Memory B cell (primary cell): ENCODE data around the gene PLPPR2.
"Not testable (repeated sequence)": the region's sequence is repeated elsewhere in the genome, so short reads cannot be mapped to it uniquely, and the experiment has no call there.

Source experiments
- ATAC-seq: fragments of 150-1000 bp; cut with Tn5 transposase; 2 replicates; pipeline ENCODE4 v1.10.0; 2021; ENCODE audit warnings: low read depth, mild to moderate bottlenecking, moderate library complexity
- DNase-seq, 2 donors: peaks; one replicate each; pipeline ENCODE4 v3.0.0; 2022; ENCODE audit warnings: low spot score in 2 of 2
- H3K27ac Mint-ChIP-seq: one replicate; pipeline ENCODE4 v1.8.0; 2022; ENCODE audit warnings: mild to moderate bottlenecking, moderate library complexity, mixed read lengths
- H3K27me3 Mint-ChIP-seq: one replicate; pipeline ENCODE4 v1.8.0; 2022; ENCODE audit warnings: mixed read lengths
- H3K36me3 Mint-ChIP-seq: one replicate; pipeline ENCODE4 v1.8.0; 2022; ENCODE audit warnings: mild to moderate bottlenecking, mixed read lengths
- H3K4me1 Mint-ChIP-seq: one replicate; pipeline ENCODE4 v1.8.0; 2022; ENCODE audit warnings: mixed read lengths
- H3K4me3 Mint-ChIP-seq: one replicate; pipeline ENCODE4 v1.8.0; 2022; ENCODE audit warnings: mild to moderate bottlenecking, moderate library complexity, mixed read lengths
- H3K9me3 Mint-ChIP-seq: one replicate; pipeline ENCODE4 v1.8.0; 2022; ENCODE audit warnings: mixed read lengths

The PLPPR2 gene, protein sequence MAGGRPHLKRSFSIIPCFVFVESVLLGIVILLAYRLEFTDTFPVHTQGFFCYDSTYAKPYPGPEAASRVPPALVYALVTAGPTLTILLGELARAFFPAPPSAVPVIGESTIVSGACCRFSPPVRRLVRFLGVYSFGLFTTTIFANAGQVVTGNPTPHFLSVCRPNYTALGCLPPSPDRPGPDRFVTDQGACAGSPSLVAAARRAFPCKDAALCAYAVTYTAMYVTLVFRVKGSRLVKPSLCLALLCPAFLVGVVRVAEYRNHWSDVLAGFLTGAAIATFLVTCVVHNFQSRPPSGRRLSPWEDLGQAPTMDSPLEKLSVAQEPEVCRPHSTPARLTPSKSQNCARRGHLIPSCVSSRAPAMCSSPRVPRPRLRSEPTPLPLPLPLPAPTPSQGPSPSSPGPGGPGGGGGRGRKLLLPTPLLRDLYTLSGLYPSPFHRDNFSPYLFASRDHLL

DNA sequence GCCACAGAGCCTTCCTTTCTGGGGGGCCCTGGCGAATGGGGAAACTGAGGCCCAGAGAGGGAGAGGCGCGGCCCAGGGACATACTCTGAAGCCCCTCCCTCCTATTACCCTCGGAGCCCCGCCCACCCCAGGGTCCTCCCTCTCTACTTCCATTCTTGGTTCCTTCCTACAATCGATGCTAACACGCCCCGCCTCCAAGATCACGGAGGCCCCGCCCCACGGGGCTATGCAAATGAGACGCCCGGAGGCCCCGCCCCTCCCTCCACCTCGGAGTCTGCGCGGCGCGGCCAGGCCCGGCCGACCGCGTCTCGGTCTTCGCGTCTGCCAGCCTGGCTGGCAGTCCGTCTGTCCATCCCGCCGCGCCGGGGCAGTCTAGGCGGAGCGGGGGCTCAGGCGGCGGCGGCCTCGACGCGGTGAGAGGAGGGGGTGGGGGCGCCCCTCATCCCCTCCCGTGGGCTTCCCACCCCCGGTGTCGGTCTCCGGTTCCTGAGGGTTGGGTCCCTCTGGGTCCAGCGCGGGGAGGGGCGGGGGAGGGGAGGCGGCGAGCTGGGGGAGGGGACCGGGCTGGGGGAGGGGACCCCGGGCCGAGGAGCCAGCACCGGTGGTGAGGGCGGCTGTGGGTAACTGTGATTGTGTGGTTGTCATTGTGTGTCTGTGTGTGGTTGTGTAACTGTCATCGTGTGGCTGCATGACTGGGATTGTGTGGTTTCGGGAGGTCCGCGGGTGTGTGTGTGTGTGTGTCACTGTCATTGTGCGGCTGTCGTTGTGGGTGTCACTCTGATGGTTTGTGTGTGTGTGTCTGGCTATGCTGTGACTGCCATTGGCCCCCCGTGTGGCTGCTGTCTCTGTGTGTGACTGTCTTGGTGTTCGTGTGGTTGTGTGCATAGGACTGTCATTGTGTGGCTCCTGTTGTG, at the start of gene PLPPR2:
TSS of gene PLPPR2 (plus strand) at position 273 of the 914 bp plus-strand sequence. CDS start 2,242 bp downstream, outside the sequence.
- no peak within 1 kb of the TSS for H3K27ac Mint-ChIP-seq
- peak; percentile 71 to 75 for DNase-seq
- H3K4me1 Mint-ChIP-seq: peaks cover 11% of the 10 kb centered on the region
- H3K36me3 Mint-ChIP-seq: peaks cover 5% of the 10 kb centered on the region
- no peaks in the 10 kb centered on the region for H3K9me3 Mint-ChIP-seq
- H3K27me3 Mint-ChIP-seq: peaks cover 17% of the 10 kb centered on the region
- ATAC-seq: peak; percentile 94
- peak within 1 kb of the TSS; percentile 71 for H3K4me3 Mint-ChIP-seq

DNA sequence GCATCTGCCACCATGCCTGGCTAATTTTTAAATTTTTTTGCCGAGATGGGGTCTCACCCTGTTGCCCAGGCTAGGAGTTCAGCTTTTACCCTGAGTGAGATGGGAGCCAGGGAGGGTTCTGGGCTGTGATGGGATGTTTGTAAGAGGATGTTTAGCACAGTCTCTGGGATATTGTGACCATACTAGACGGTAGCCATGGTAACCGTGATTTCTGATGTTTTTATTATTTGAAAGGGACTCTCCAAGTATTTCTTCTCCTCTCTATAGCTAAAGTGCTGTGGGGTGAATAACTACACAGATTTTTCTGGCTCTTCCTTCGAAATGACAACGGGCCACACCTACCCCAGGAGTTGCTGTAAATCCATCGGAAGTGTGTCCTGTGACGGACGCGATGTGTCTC, 48.9 kb upstream of the PLPPR2 start:
- H3K9me3 Mint-ChIP-seq: peaks cover 1% of the 10 kb centered on the region
- peak; percentile 21 for ATAC-seq
- H3K27me3 Mint-ChIP-seq: peaks cover 14% of the 10 kb centered on the region
- DNase-seq: no peak
- no peaks in the 10 kb centered on the region for H3K36me3 Mint-ChIP-seq
- H3K27ac Mint-ChIP-seq: no peak overlapping the region
- H3K4me1 Mint-ChIP-seq: no peaks in the 10 kb centered on the region
- no peak overlapping the region for H3K4me3 Mint-ChIP-seq

DNA sequence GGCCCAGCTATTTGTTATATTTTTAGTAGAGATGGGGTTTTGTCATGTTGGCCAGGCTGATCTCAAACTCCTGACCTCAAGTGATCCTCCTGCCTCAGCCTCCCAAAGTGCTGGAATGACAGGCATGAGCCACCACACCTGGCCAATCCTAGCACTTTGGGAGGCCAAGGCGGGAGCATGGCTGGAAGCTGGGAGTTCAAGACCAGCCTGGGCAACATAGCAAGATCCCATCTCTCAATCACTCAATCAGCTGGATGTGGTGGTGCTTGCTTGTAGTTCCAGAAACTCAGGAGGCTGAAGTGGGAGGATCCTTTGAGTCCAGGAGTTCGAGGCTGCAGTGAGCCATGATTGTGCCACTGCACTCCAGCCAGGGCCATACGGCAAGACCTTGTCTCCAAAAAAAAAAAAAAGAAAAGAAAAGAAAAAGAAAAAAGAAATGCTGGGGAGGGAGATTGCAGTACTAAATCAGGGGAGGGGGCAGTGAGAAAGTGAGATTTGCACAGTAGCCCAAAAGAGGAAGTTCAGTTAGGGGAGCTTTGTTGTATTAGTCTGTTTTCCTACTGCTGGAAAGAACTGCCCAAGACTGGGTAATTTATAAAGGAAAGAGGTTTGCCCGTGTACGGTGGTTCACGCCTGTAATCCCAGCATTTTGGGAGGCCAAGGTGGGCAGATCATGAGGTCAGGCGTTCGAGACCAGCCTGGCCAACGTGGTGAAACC, 34.8 kb upstream of the PLPPR2 start:
- H3K27me3 Mint-ChIP-seq, H3K9me3 Mint-ChIP-seq, H3K36me3 Mint-ChIP-seq, DNase-seq, H3K4me3 Mint-ChIP-seq, H3K27ac Mint-ChIP-seq: not testable (repeated sequence)
- peak; percentile 28 for ATAC-seq
- H3K4me1 Mint-ChIP-seq: peaks cover 14% of the 10 kb centered on the region

DNA sequence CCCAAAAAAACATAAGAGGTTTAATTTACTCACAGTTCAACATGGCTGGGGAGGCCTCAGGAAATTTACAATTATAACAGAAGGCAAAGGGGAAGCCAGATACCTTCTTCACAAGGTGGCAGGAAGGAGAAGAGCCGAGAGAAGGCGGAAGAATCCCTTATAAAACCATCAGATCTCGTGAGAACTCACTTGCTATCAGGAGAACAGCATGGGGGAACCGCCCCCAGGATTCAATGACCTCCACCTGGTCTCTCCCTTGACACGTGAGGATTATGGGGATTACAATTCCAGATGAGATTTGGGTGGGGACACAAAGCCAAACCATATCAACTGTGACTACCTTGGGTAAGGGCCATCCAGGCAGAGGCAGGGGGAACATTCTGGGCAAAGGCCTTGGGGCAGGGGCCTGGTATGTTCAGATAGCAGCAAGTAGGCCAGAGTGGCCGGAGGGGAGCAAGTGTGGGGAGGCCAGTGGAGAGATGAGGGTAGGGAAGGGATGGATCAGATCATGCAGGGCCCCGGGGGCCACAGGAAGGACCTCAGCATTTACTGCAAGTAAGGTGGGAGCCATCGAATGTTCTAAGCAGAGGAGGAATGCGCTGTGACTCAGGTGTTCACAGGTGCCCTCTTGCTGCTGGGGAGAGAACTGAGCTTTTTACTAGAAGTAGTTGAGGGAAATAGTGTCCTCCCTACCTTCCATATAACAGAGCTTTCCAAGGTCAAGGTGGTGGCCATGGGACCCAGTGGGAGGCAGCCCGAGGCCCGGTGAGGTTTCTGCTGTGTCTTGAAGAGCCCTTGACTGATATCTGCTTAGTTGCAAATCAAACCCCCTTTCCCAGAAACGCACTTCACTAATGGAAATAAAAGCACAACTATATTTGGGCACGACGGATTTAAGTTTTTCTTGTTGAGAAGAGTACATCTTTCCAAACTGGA, 33.8 kb upstream of the PLPPR2 start:
- peaks cover 14% of the 10 kb centered on the region for H3K4me1 Mint-ChIP-seq
- H3K4me3 Mint-ChIP-seq: no peak overlapping the region
- no peak for DNase-seq
- ATAC-seq: no peak
- H3K27me3 Mint-ChIP-seq: peaks cover 9% of the 10 kb centered on the region
- no peaks in the 10 kb centered on the region for H3K36me3 Mint-ChIP-seq
- no peak overlapping the region for H3K27ac Mint-ChIP-seq
- no peaks in the 10 kb centered on the region for H3K9me3 Mint-ChIP-seq

DNA sequence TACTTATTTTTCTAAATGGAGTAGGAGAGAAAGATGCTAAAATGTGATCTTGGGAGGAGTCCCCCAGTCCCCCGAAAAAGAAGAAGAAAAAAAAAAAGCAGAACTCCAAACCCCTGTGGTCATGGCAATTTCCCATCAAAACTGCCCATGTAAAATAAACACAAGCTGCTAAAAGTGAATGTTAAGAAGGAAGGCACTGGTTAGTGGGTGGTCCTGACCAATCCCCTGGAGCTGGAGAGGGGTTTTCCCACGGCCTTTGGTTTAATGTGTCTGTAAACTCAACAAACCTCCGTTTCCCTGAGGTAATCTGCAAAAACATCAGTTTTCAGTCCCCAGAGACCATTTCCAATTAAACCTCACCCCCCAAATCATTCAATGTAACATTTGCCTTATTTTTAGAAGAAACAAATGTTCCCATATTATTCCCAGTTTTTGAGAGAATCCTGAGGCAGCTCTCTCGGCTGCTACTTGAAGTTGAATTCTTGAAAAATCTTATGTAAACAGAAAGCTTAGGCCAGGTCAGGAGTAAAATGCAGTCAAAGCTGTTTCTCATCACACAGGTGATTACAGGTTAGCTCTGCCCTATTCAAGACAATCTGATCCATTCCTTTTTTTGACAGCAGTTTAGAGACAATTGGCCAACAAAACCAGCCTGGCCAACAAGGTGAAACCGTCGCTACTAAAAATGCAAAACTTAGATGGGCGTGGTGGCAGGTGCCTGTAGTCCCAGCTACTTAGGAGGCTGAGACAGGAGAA, 32.8 kb upstream of the PLPPR2 start:
- no peaks in the 10 kb centered on the region for H3K9me3 Mint-ChIP-seq
- DNase-seq (no peak), ATAC-seq (no peak)
- peaks cover 6% of the 10 kb centered on the region for H3K27me3 Mint-ChIP-seq
- no peak overlapping the region for H3K27ac Mint-ChIP-seq
- no peak overlapping the region for H3K4me3 Mint-ChIP-seq
- peaks cover 6% of the 10 kb centered on the region for H3K36me3 Mint-ChIP-seq
- peaks cover 14% of the 10 kb centered on the region for H3K4me1 Mint-ChIP-seq

DNA sequence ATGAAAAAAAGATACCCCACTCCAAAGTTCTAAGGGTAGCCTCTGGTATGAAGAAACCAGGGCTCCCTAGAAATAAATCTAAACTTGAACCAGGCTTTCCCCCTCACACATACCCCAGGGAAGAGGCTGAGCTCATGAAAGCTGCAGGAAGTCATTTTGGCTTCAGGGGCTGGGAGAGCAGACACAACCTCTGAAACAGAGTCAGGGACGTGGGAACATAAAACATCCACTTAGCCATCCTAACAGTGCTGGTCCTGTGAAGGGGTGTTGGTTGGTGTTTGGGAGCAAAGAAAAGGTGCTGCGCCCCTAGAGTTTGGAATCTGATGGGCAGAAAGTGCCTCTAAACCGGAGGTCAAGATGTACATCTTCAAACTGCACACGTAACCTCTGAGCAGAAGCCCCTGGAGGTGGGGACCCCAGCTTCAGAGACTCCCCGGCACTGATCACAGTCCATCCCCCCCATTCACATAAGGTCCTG, 31.6 kb upstream of the PLPPR2 start:
- DNase-seq (no peak), ATAC-seq (no peak)
- Mint-ChIP-seq H3K27me3 (peaks cover 4% of the 10 kb centered on the region), H3K4me1 (peaks cover 14% of the 10 kb centered on the region), H3K27ac (no peak overlapping the region), H3K4me3 (no peak overlapping the region), H3K36me3 (peaks cover 6% of the 10 kb centered on the region), H3K9me3 (no peaks in the 10 kb centered on the region)

DNA sequence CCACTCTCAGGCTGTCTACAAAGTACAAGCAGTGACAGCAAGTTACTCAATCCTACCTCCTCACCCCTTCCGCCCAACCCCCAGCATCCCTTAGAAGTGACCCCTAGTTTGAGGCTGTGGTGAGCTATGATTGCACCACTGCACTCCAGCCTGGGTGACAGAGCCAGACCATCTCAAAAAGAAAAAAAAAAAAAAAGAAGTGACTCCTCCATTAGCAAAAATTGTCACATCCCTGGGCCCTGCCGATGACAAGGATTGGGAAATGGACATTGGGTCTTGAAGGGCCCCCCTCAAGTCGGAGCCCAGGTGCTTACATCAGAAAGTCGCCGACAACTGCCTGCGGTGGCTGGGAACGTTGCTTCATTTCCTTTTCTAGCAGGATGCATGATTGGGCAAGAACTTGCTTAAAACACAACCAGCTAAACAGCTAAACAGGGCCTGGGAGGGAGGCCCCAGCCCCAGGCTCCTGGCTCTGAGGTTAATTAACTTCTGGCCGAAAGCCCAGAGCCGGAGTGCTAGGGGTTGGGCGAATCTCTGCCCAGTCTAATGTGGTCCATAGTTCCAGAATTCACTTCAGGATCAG, 31.1 kb upstream of the PLPPR2 start:
- no peaks in the 10 kb centered on the region for H3K9me3 Mint-ChIP-seq
- peaks cover 6% of the 10 kb centered on the region for H3K36me3 Mint-ChIP-seq

DNA sequence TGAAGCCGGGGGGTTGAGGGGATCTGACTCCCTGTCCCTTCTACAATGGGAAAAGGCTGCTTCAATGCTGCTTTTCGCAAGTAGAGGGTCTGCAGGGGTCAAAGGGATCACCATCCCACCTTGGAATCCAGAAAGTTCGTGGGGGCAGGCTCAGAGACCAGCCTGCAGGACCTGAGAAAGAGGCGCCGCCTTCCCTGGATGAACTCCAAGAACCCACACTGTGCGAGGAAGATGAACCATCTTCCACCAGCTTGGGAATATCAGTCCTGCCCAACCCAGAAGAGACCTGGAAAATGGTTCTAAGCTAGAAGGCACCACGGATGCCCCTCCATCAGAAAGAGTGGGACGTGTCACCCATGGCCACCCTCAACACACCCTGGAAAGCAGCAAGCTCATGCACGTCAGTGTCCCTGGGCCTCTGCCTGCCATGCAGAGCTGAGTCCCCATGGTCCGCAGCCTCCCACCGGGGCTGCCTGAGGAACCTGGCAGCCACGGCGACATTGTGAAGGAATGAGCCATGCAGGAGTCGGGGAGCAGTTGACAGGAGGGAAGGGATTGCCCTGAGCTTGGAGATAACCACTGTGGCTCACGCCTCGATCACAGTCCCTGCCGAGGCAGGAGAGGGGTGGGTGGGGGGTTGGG, 30.4 kb upstream of the PLPPR2 start:
- ATAC-seq: no peak
- no peak for DNase-seq
- Mint-ChIP-seq H3K36me3 (peaks cover 6% of the 10 kb centered on the region), H3K4me3 (no peak overlapping the region), H3K9me3 (no peaks in the 10 kb centered on the region), H3K27me3 (peaks cover 4% of the 10 kb centered on the region), H3K4me1 (peaks cover 14% of the 10 kb centered on the region), H3K27ac (no peak overlapping the region)

More for the DNA sequence above, 31.1 kb upstream of the PLPPR2 start:
- Mint-ChIP-seq H3K4me1 (peaks cover 14% of the 10 kb centered on the region), H3K4me3 (no peak overlapping the region), H3K27me3 (peaks cover 4% of the 10 kb centered on the region), H3K27ac (no peak overlapping the region)
- ATAC-seq (peak; percentile 82), DNase-seq (peak in 1 of 2 donors; percentile 31)

DNA sequence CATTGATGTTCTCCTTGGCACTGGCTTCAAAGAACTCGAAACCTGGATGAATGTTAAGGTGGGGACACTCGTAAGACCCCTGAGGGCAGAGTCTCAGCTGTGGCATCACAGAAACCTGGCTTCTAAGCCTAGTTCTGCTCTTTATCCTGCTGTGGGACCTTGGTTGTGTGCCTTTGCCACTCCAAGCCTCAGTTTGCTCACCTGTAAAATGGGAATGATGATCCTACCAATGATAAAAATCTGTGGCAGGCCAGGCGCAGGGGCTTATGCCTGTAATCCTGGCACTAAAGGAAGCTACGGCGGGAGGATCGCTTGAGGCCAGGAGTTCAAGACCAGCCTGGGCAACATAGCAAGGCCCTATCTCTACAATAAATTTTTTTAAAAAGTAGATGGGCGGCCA, 29.7 kb upstream of the PLPPR2 start:
- Mint-ChIP-seq H3K4me1 (peaks cover 12% of the 10 kb centered on the region), H3K27me3 (peaks cover 4% of the 10 kb centered on the region), H3K9me3 (no peaks in the 10 kb centered on the region), H3K4me3 (no peak overlapping the region), H3K27ac (no peak overlapping the region), H3K36me3 (peaks cover 8% of the 10 kb centered on the region)
- no peak for DNase-seq
- no peak for ATAC-seq

DNA sequence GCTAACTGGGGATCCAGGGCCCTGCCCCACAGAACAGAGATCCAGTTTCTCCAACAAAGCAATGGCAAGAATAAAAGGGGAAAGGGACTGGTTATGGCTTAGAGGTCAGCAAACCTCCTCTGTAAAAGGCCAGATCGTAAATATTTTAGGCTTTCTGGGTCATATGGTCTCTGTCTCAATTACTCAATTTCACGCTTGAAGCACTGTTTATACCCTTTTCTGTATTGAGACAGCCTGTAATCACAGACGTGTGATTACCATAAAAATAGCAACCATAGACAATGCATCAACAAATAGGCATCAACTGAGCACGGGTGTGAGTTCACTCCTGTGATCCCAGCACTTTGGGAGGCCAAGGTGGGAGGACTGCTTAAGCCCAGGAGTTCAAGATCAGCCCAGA, 25.1 kb upstream of the PLPPR2 start:
- Mint-ChIP-seq H3K27me3 (no peaks in the 10 kb centered on the region), H3K9me3 (no peaks in the 10 kb centered on the region), H3K27ac (no peak overlapping the region), H3K36me3 (peaks cover 25% of the 10 kb centered on the region), H3K4me3 (no peak overlapping the region), H3K4me1 (no peaks in the 10 kb centered on the region)
- DNase-seq: no peak
- ATAC-seq: no peak

DNA sequence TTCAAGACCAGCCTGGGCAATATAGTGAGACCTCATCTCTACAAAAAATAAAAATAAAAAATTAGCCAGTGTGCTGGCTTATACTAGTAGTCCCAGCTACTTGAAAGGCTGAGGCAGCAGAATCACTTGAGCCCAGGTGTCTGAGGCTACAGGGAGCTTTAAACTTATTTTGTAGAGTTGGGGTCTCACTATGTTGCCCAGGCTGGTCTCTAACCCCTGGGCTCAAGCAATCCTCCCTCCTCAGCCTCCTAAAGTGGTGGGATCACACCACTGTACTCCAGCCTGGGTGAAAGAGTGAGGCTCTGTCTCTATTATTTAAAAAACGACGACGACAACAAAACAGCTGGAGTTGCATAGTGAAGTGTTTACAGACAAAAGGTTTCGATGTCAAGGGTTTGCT, 23.7 kb upstream of the PLPPR2 start:
- ATAC-seq (no peak), DNase-seq (no peak)
- no peak overlapping the region for H3K27ac Mint-ChIP-seq
- no peaks in the 10 kb centered on the region for H3K27me3 Mint-ChIP-seq
- no peaks in the 10 kb centered on the region for H3K4me1 Mint-ChIP-seq
- no peaks in the 10 kb centered on the region for H3K9me3 Mint-ChIP-seq
- H3K4me3 Mint-ChIP-seq: no peak overlapping the region
- peaks cover 35% of the 10 kb centered on the region for H3K36me3 Mint-ChIP-seq

DNA sequence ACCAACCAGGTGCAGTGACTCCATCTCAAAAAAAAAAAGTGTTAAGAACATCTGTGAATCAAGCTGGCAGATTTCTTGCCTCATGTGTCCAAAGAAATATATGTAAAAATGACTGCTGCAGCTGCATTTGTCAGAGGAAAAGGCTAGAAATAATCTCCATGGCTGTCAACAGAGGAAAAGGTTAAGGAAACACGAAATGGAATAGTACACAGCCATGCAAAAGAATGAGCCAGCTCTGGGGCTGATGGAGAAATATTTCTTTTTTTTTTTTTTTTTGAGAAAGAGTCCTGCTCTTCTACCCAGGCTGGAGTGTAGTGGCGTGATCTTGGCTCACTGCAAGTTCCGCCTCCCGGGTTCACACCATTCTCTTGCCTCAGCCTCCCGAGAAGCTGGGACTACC, 22.4 kb upstream of the PLPPR2 start:
- Mint-ChIP-seq H3K4me1 (no peaks in the 10 kb centered on the region), H3K9me3 (no peaks in the 10 kb centered on the region), H3K36me3 (peaks cover 31% of the 10 kb centered on the region)

More for the DNA sequence above, 22.4 kb upstream of the PLPPR2 start:
- no peak for ATAC-seq
- no peak for DNase-seq
- Mint-ChIP-seq H3K4me3 (no peak overlapping the region), H3K27me3 (no peaks in the 10 kb centered on the region), H3K27ac (no peak overlapping the region)
